GM03348 (cell line): ENCODE measurements around the gene IKZF3.
"Not testable (repeated sequence)": the region's sequence is repeated elsewhere in the genome, so short reads cannot be mapped to it uniquely, and the experiment has no call there.

Source experiments
- DNase-seq: peaks from one replicate; pipeline ENCODE4 v3.0.0; 2012; ENCODE audit warnings: low spot score

The IKZF3 gene

DNA sequence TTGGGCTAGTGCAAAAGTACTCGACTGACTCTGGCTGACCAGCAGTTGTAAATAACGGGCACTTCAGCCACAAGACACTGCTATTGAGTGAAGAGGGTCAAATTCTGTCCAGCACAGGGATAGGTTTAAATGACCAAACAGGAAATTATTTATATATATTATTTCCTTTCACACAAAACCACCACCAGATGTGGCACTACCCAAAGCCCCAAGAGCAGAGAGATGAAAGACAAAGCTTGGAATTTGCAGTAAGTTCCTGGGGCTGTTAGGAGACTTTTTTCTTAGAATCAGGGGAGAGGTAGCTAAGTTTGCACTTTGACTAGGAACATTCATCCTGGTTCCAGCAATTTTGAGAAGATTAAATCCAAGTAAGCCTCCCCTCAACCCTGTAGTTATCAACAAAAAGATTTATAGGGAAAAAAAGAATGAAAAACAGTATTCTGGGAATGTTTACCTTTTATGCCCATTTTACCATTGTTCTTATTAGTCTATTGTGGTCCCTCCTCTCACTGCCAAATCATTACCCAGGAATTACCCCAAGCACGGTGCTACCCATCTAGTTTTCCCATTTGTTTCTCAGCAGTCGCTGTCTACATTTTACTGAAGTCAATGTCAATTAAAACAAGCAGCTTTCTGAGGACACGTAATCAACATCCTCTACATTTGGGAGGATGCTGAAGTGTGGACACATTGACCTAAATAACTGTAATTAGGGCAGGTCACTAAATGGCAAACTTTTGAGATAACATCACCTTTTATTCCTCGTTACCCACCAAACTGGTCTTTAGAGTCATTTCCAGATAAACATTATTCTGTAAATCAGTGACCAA, 82.9 kb downstream of the IKZF3 start:
- no peak for DNase-seq

DNA sequence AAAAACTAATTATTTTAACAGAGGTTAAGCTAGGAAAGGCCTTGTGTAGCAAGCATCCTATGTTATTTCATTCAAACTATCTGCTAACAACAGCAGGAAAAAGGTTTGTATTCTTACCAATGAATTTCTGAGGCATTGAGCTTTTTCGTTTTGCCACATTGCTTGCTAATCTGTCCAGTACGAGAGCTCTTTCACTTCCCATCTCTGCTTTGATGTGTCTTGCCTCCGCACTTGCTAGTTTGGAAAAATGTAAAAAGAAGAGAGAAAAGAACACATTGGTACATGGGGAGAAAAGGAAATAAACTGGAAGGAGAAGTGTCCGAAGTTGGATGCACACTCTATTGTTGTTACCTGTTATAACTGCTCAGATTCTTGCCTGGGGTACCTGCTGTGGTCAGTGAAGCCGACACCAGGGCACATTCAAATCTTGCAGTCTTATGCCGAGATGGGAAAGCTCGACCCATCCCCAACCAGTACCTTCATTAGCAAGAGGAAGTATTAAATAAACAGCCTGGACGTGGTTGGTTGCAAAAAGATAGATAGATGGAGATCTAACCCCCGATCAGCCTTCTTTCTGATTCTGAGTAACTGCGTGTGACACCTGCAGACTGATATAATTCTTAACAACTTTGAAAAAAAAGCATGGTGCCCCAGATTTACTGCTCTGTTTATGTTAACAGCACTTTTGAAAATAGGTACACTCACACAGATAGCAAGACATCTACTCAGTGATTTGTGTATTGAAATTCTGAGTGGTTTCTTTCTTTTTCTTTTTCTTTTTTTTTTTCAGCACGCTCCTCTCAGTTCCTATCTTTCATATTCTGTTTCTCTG, 86.4 kb downstream of the IKZF3 start:
- DNase-seq = no peak

DNA sequence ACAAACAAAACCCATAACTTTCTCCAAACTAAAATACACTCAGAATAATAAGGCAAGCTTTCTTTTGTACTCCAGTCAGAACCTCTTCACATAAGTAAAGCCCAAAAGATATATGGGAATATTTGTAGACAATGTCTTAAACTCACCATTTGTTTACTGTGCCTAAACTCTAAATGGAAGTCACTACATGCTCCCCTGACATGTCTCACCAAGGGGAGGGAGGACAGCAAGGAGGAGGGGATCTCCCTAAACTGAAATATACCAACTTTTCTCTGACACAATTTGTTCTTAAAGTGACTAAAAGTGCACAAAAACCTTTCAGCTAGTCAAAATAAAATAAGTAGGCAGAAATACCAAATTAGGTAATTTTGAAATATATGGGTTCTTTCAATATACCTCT, 87.9 kb downstream of the IKZF3 start:
- no peak for DNase-seq

DNA sequence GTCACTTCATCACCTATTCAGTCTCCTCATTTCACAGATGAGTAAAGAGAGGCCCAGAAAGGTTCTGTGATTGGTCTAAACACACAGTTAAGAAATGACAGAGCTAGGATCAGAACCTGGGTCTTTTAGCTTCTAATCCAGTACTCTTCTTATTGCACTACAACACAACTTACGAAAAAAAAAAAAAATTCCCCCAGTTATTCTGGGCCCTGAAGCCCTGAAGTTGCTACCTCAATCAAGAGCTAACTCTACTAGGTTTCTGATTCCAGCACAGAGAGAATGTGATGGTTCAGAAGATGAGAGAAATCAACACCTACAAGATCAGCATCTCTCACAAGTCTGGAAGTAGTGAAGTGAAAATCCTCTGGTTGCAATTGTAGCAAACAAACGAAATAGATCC, 89.1 kb downstream of the IKZF3 start:
- DNase-seq = no peak

DNA sequence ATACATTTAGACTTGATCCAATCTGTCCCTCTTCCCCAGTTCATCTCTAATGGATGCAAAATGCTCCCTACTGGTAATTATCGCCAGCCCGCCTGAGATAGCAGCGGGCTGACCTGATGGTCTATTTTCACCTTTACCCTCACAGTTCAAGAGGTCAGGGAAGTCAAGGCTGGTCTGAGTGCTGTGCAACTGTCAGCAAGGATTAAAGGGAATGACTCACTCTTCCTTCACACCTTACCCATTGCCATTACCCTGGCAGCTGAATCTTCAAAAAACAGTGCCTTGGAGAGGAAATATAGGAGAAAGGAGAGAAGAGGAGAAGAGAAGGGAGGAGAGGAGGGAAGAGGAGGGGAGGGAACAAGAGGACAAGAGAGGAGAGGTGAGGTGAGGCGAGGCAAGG, 90.1 kb downstream of the IKZF3 start:
- DNase-seq = no peak

DNA sequence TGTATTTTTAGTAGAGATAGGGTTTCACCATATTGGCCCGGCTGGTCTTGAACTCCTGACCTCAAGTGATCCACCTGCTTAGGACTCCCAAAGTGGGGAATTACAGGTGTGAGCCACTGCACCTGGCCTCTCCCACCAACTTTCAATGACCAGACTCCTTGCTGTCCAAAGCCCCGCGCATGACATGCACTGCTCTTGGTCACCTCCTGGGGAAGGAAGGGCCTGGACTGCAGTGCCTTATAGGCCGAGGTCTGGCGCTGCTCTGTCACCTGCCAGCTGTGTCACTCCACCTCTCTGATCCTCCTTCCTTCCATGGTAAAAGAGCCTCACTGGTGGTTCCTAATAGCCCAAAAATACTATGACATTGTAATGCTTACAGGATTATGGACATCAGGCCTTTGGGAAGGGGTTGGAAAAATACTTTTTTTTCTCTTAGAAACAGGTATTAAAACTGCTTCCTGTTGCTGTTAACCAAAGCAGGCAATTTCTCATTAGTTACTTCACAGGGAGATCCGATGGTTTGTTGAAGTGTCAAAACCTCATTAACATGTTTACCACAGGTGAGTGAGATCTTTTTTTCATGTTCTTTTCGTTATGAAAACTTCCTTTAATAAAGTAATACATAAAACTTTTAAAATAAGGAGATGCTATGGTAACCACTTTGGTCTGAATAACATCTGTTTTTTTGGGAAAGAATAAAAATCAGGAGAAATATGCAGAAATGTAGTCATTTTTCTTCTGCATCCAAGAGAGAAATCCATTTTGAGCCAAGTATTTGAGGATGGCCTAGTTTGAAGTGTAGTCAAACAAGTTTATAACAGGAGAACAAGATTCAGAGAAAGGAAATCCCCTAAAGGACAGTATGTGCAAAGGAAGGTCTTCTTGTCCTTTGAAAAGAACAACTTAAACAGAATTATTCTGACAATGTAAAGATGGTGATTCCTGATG, 90.9 kb downstream of the IKZF3 start:
- DNase-seq = no peak

DNA sequence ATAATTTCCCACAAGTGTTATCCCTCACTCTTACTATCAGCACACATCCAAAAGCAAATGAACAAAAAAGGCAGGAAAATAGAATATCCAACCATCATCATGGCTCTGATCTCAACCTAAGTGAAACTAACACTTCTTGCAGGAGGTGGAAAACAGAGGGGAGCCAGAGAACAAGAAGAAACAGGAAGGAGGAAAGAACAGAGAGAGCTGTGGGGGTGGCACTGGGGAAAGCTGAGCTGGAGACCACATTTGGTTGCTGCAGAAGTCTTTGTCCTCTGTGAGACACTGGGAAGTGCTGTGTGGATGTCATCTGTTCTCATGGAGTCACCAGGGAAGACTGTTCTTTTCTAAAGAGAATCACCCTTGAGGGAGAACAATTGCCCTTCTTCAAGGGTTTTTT, 91.7 kb downstream of the IKZF3 start:
- DNase-seq = no peak

DNA sequence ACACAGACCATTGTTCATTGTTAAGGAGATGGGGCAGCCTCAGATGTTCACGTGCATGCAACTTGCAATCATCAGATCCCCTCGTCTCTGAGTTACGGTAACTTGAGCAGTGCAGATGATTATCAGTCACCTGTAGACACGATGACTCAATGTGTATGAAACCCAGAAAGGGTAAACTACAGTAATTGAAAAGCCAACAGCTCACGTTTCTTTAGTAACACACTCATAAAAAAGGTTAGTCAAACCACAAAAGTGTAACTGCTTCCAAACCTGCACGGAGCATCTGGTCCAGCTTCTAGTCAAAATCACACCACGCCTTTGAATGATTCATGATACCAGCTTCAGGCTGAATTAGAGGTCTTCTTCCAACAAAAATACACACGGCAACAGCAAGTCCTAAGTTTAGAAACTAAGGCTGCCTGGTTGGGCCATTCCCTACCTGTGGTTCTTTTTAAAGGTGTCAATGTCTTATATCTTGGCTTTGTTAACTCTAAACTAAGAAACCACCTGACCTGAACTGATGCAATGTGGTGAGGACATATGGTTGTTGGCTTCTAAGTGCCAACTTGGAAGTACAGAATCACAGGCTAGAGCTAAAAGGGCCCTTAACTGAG, 94.0 kb downstream of the IKZF3 start:
- DNase-seq = no peak

DNA sequence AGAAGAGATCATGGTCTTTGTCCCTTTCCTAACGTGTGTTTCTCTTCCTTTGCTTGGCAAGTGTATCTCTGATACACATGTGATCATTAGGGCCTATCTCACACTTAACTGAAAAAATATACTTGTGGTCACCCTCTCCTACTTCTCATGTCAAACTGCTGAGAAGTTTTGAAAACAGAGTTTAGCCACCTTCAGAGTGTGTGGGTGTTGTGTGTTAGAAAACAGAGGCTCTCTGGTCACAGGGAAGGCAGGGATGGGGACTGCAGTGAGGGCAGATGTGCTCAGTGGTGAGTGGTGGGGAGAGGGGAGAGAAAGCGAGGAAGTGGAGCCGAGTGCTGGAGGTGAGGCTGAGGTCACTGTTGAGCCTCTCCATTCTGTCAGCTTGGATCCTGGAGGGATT, 97.0 kb downstream of the IKZF3 start:
- no peak for DNase-seq

DNA sequence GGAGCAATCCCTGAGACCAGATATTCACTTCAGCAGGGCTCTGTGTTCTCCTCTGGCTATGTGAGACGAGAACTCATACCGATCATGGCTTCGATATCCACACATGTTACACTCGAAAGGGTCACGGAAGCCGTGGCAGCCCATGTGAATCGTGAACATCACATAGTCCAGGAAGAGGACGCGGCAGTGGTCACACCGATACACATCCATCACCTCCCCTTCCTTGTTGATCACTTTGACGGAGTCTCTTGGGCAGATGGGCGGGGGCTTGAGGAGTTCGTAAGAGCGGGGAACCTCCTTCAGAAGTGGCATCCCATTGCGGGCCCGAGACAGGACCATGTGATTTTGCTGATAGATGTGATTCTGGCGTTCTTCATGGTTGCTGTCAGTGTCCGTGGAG, 98.3 kb downstream of the IKZF3 start:
- DNase-seq = no peak

DNA sequence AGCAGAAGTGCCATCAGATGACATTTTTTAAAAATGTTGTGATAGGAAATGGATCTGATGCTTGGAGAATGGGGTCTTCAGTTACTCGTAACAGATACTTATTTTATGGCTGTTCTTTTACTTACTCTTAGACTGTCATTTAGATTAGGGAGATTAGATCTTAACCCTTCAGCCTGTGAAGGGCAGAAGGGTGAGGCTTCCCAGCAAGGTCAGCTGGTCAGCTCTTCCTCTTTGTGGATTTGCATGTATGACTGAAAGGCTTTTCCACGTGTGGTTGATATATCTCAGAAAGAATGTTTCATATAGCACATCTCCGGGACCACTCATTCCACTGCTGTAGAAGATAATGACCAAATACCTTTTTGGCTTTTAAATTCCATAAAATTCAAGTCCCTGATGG, 98.9 kb downstream of the IKZF3 start:
- DNase-seq = no peak

DNA sequence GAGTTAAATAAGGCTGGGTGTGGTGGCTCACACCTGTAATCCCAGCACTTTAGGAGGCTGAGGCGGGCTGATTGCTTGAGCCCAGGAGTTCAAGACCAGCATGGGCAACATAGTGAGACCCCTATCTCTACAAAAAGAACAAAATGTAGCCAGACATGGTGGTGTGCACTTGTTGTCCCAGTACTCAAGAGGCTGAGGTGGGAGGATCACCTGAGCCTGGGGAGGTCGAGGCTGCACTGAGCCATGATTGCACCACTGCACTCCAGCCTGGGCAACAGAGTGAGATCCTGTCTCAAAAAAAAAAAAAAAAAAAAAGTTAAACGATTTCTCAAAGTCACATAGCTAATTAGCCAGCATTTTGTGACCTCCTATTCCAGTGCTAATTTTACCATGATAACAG, 99.9 kb downstream of the IKZF3 start:
- DNase-seq = not testable (repeated sequence)

DNA sequence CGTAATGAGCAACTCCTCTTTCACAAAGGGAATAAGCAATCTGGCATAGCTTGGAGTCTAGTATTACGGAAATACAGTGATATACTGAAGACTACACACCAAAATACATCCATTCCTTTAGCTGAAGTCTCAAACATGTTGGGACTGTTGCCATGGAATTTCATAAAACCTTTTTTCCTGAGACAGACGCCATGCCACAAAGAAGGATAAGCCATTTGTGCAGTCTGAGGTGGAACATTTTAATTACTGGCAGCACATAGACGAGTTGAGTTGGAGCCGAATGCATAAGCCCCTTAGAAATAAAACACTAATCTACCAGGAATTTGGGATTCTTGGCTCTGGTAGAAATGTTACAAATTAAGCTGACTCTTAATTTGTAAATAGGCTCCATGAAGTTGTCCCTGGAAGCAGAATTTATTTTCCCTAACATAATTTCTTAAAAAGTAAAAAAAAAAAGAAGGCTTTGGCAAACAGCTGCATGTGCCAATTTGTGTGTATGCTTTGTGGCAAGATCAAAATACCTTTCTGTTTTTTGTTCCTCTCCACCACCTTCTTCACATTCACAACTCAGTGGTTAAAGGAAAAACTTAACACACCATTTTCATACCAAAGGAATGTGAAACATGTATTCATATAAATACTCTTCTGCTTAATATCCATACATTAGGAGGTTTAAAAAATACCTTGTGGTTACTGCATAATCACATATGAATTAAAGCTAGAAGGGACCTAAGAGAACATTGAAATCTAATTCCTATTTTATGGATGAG, 100.9 kb downstream of the IKZF3 start:
- DNase-seq = no peak

DNA sequence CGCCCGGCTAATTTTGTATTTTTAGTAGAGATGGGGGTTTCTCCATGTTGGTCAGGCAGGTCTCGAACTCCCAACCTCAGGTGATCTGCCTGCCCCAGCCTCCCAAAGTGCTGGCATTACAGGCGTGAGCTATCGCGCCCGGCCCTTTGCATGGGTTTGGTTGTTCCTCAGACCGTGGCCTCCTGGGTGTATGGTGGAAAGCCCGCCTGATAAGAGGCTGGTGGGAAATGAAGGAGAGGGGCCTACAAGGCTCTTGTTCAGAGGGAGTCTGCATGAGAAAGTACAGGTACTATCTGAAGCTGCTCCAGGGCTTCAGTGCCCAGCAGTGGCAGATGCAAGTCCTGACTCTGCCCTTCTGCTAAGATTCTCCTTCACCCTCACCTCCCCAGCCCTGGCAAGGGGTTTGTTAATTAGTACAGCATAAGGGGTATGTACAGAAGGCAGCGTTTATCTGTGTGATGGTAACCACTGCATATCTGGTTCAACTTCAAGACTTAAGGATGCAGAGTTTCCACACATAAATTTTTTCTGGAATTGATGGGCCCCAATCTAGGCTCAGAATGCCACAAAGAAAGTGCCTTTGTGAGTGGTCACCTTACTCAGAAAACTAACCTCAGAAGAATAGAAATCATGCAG, 102.1 kb downstream of the IKZF3 start:
- DNase-seq = no peak

DNA sequence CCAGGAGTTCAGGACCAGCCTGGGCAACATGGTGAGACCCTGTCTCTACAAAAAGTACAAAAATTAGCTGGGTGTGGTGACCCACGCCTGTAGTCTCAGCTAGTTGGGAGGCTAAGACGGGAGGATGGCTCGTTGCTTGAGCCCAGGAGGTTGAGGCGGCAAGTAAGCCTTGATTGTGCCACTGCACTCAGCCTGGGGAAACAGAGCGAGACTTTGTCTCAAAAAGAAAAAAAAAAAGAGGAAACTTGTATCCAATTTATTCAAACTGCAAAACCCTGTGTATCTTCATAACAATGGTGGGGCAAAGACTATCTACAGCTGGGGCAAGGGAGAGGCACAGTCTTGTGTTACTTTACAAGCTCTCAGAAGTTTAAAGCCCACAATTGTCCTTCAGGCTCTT, 104.9 kb downstream of the IKZF3 start:
- DNase-seq = no peak

DNA sequence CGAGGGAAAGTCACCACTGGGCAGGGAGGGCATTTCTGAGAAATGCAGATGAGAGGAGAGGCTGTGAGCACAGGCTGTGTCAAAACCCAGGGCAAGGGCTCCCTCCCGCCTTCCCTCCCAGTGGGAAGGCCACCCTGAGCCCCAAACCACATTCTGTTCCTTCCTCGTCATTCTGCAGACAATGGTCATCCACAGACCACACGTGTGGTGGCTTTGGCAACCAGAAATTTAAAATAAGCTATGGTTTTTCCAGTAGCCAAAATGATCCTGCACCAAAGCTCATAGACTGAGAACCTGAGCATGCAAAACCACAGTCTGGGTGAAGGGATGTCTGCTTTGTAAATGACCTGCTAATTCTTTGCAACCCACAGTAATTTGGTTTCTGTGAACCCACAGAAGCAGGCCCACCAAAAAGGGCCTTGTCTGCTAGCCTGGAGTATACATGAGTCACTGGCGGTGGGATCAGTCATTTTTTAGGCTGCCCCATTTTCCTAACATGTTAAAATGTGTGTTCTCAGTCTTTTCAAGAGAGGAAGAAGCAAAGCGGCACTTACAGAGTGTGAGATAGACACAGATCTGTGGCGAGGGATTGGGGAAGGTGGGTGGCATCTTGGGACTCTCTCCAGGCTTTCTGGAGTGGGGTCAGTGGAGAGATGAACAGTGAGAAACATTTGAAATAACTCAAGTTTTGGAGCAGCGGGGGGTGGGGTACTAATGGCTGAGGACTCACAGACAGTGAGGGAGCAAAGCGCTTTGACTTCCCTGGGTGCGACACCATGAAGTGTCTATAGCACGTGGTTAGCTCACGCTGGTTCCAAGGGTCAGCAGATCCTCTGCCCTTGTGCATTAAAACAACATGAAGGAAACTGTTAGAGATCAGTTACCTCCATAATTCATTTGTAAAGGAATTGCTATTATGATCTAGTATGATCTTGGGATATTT, 105.9 kb downstream of the IKZF3 start:
- DNase-seq = no peak

DNA sequence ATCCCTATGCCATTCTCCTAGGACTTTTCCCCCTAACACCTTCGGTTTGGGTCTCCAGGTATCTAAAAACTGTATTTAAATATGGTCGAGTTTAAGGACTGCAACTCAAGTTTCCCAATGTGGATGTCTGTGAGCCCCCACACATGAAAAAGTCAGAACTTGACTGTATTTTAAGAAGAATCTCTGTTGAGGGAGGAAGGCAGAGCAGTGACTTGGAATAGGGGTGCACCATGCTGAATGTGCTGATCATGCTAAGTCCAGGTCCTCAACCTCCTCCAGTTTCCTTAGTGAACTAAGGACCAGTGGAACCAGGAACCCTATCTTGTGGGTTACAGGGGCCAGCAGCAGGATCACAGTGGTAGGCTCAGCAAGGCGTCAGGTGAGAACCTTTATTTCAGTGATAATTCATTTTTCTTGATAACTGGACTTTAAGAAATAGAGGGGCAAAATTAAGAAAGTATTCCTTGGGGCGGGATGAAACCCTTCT, 106.9 kb downstream of the IKZF3 start:
- DNase-seq = no peak

DNA sequence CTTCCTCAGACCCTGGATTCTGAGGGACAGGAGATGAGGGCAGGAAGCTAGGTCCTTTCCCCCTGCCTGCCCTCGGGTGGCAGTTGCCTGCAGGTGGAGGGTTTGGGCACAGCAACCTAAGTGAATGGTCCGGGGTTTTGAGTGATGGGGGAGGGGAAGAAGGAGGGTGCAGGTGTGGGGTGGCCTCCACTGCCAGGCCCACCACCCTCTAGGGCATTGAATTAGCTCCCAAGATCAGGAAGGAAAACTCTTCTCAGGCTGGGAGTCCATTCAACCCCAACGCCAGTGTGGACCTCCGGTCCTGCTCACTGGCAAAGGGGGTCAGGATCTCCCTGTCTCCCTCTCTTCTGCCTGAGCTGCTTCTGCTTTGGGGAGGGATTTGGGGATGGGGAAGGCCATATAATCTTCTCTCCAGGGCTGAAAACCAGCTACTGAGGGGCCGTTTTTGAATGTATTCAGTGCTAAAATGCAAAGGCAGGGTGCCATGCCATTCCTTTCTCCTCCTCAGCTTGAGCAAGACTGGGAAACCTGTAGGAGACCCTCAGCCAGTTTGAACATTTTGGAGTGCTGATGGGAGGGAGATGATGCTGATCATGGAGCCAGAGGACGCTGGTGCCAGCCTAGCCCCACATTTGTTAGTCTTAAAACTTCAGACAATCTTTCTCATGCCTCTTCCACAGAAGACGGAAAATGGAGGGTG, 107.6 kb downstream of the IKZF3 start:
- no peak for DNase-seq
